Occipital lobe (tissue), 2 donors: ENCODE results near the gene TUBA1A. TPM values are rescaled to one million over a fixed set of nuclear protein-coding genes. Genes with fewer than 3 reads are reported as not detected.
A peak's percentile ranks its signal among the peaks of the same experiment; 100 is the strongest.
"Not testable (repeated sequence)": the region's sequence is repeated elsewhere in the genome, so short reads cannot be mapped to it uniquely, and the experiment has no call there.

Source experiments
- DNase-seq: peaks from one replicate; lab custom pipeline; 2025; lab: John Stamatoyannopoulos, UW
- total RNA-seq: library from RNA; depleted of rRNA; stranded (reverse); fragments of >200 nt; gene quantifications from one replicate; pipeline ENCODE4 v1.2.3, GENCODE V29; 2014

TUBA1A gene
- 9,948 TPM for total RNA-seq

- peak; percentile 97 for DNase-seq
These were observed at the start of gene TUBA1A for GRCh38 chr12:49188916-49189367. TSS of gene TUBA1A (minus strand) at chr12:49189080. CDS start at chr12:49188979, 101 bp downstream.

- DNase-seq: no peak
These were observed 47.5 kb upstream of the TUBA1A start for GRCh38 chr12:49236423-49236822.

GRCh38 chr12:49233842-49234526 lies 45.1 kb upstream of the TUBA1A start:
- DNase-seq: peak; percentile 82

- DNase-seq: peak; percentile 74
These were observed 44.3 kb upstream of the TUBA1A start for GRCh38 chr12:49232940-49233841.

- DNase-seq: no peak
These were observed 43.2 kb upstream of the TUBA1A start for GRCh38 chr12:49231878-49232655.

- DNase-seq: no peak
These were observed 41.9 kb upstream of the TUBA1A start for GRCh38 chr12:49230805-49231194.

GRCh38 chr12:49230176-49230804 lies 41.4 kb upstream of the TUBA1A start:
- DNase-seq: no peak

GRCh38 chr12:49228653-49229052 lies 39.8 kb upstream of the TUBA1A start:
- no peak for DNase-seq

- DNase-seq: no peak
These were observed 38.8 kb upstream of the TUBA1A start for GRCh38 chr12:49227713-49228112.

- DNase-seq: no peak
These were observed 36.8 kb upstream of the TUBA1A start for GRCh38 chr12:49225576-49226166.

GRCh38 chr12:49223590-49224369 lies 34.9 kb upstream of the TUBA1A start:
- DNase-seq: no peak

GRCh38 chr12:49223122-49223521 lies 34.2 kb upstream of the TUBA1A start:
- no peak for DNase-seq

GRCh38 chr12:49220972-49221371 lies 32.1 kb upstream of the TUBA1A start:
- DNase-seq: no peak

GRCh38 chr12:49219417-49220026 lies 30.6 kb upstream of the TUBA1A start:
- DNase-seq: no peak

- no peak for DNase-seq
These were observed 23.7 kb upstream of the TUBA1A start for GRCh38 chr12:49212572-49212971.

- DNase-seq: not testable (repeated sequence)
These were observed 21.8 kb upstream of the TUBA1A start for GRCh38 chr12:49210703-49211102.

- DNase-seq: no peak
These were observed 19.8 kb upstream of the TUBA1A start for GRCh38 chr12:49208676-49209075.

- DNase-seq: no peak
These were observed 19.3 kb upstream of the TUBA1A start for GRCh38 chr12:49208146-49208545.

- no peak for DNase-seq
These were observed 17.5 kb upstream of the TUBA1A start for GRCh38 chr12:49206389-49206788.
